Activated naive CD4-positive, alpha-beta T cell treated with anti-CD3 and anti-CD28 coated beads for 36 hours (primary cell): ENCODE data around the gene IDH2. TPM values are rescaled to one million over a fixed set of nuclear protein-coding genes. Genes with fewer than 3 reads are reported as not detected.

Experiments
- CTCF ChIA-PET: fragments of 350-600 bp; sonication (Branson Sonifier 250); formaldehyde crosslinking; loops from one replicate; lab custom pipeline; 2021; ENCODE audit warnings: antibody characterized with exemption; lab: Charles Lee
- DNase-seq: peaks from one replicate; pipeline ENCODE4 v3.0.0-alpha.2; 2020
- H3K27ac Mint-ChIP-seq: one replicate; pipeline ENCODE4 v1.8.0; 2021; ENCODE audit warnings: mild to moderate bottlenecking, mixed read lengths
- H3K27me3 Mint-ChIP-seq: one replicate; pipeline ENCODE4 v1.8.0; 2021; ENCODE audit warnings: low read depth, mixed read lengths
- H3K36me3 Mint-ChIP-seq: one replicate; pipeline ENCODE4 v1.8.0; 2021; ENCODE audit warnings: low read depth, mixed read lengths
- H3K4me1 Mint-ChIP-seq: one replicate; pipeline ENCODE4 v1.8.0; 2021; ENCODE audit warnings: low read depth, mixed read lengths
- H3K4me3 Mint-ChIP-seq: one replicate; pipeline ENCODE4 v1.8.0; 2021; ENCODE audit warnings: mild to moderate bottlenecking, moderate library complexity, mixed read lengths
- H3K9me3 Mint-ChIP-seq: one replicate; pipeline ENCODE4 v1.8.0; 2021; ENCODE audit warnings: mixed read lengths
- intact Hi-C: fragments of 100-400 bp; cut with micrococcal nuclease; formaldehyde crosslinking; loops from one replicate; pipeline ENCODE4 v1.15.1; 2023
- total RNA-seq, 2 experiments: library from RNA; stranded (reverse); gene quantifications; one replicate each; pipeline ENCODE4 v1.2.3, GENCODE V29; 2021

IDH2 gene
- total RNA-seq, 2 experiments from 2014 or later = 225 to 229 TPM

DNA sequence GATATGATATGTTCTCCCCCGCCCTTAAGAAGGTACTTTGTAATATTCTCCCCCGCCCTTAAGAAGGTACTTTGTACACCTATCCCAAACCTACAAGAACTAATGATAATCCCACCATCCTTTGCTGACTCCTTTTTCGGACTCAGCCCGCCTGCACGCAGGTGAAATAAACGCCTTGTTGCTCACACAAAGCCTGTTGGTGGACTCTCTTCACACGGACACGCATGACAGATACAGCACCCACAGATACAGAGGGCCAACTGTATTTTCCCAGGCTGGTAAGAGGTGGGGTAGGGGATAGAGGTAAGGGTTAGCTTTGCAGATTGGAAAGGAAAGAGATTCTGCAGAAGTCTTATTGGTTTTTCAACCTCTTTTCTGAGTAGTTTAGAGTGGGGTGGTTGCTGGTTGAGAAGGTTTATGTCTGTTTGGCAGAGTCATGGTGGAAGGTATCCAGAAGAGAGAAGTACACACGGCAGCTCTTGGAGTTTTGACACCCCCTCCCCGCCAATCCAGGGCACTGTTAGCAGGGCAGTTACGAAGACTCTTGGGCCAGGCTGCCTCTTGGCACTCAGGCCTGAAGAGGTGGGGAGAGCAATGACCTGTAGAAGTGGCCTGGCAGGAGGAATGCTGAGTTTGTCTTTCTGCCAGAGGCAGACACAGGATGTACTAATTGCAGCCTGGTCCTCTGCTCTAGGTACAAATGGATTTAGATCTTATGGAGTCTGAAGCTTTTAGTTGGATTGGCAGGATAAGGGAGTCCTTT lies 36.0 kb upstream of the IDH2 start:
- no peak for DNase-seq
- Mint-ChIP-seq H3K4me3 (no peak overlapping the region), H3K9me3 (peaks cover 3% of the 10 kb centered on the region), H3K27ac (no peak overlapping the region), H3K27me3 (no peaks in the 10 kb centered on the region), H3K4me1 (peaks cover 19% of the 10 kb centered on the region), H3K36me3 (no peaks in the 10 kb centered on the region)
- intact Hi-C loops = no loop called here
- CTCF ChIA-PET = interaction anchor here (1.2 to 1.3 kb wide), 2 partner anchors 80 to 83 kb away, joined by 3 to 4 read pairs; no protein-coding TSS in a partner anchor

DNA sequence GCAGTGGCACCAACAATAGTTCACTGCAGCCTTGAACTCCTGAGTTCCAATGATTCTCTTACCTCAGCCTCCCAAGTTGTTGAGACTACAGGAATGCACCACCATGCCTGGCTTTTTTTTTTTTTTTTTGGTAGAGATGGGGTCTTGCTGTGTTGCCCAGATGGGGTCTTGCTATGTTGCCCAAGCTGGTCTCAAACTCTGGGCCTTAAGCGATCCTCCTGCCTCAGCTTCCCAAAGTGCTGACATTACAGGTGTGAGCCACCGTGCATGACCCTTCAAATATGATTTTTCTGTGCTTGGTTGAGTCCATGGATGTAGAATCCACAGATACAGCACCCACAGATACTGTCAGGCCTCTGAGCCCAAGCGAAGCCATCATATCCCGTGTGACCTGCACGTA lies 30.2 kb upstream of the IDH2 start:
- Mint-ChIP-seq H3K36me3 (no peaks in the 10 kb centered on the region), H3K27me3 (no peaks in the 10 kb centered on the region), H3K4me3 (no peak overlapping the region), H3K9me3 (no peaks in the 10 kb centered on the region), H3K4me1 (no peaks in the 10 kb centered on the region), H3K27ac (no peak overlapping the region)
- CTCF ChIA-PET = interaction anchor here (0.6 kb wide), 1 partner anchor 12 kb away, joined by 3 read pairs; no protein-coding TSS in a partner anchor
- intact Hi-C loops = no loop called here
- no peak for DNase-seq

DNA sequence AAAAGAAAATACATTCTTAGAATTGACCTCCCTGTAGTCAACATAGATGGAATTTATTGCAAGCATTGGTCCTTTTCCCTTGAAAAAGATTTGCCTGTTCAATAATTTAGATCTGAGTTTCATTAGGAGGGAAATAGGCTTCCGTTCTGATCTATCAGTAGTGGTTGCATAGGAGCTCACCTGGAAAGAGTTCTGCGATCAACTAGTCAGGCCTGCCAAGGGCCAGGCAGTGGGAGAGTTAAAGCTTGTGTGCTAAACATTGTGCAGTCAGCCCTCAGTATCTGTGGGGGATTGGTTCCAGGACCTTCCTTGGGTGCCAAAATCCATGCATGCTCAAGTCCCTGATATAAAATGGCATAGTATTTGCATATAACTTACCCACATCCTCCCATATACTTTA lies 29.6 kb upstream of the IDH2 start:
- no peaks in the 10 kb centered on the region for H3K9me3 Mint-ChIP-seq
- H3K4me1 Mint-ChIP-seq = no peaks in the 10 kb centered on the region
- CTCF ChIA-PET = interaction anchor here (0.6 kb wide), 1 partner anchor 13 kb away, joined by 3 read pairs; no protein-coding TSS in a partner anchor
- intact Hi-C loops = no loop called here
- DNase-seq = no peak
- H3K36me3 Mint-ChIP-seq = no peaks in the 10 kb centered on the region
- no peak overlapping the region for H3K27ac Mint-ChIP-seq
- no peaks in the 10 kb centered on the region for H3K27me3 Mint-ChIP-seq
- H3K4me3 Mint-ChIP-seq = no peak overlapping the region

DNA sequence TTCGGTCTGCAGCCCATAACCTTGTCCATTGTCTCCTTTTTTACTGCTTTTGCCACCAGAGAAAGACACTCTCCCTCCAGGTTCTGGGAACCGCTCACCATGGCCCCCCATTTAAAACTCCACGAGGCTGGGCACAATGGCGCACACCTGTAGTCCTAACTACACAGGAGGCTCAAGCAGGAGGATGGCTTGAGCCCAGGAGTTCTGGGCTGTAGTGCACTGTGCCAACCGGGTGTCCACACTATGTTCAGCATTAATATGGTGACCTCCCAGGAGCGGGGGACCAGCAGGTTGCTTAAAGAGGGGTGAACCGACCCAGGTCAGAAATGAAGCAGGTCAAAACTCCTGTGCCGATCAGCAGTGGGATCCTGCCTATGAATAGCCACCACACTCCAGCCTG lies 28.0 kb upstream of the IDH2 start:
- no peaks in the 10 kb centered on the region for H3K4me1 Mint-ChIP-seq
- H3K36me3 Mint-ChIP-seq = no peaks in the 10 kb centered on the region
- CTCF ChIA-PET = no interaction called here
- H3K4me3 Mint-ChIP-seq = no peak overlapping the region
- DNase-seq = no peak
- no peaks in the 10 kb centered on the region for H3K9me3 Mint-ChIP-seq
- intact Hi-C loops = no loop called here
- H3K27ac Mint-ChIP-seq = no peak overlapping the region
- no peaks in the 10 kb centered on the region for H3K27me3 Mint-ChIP-seq

DNA sequence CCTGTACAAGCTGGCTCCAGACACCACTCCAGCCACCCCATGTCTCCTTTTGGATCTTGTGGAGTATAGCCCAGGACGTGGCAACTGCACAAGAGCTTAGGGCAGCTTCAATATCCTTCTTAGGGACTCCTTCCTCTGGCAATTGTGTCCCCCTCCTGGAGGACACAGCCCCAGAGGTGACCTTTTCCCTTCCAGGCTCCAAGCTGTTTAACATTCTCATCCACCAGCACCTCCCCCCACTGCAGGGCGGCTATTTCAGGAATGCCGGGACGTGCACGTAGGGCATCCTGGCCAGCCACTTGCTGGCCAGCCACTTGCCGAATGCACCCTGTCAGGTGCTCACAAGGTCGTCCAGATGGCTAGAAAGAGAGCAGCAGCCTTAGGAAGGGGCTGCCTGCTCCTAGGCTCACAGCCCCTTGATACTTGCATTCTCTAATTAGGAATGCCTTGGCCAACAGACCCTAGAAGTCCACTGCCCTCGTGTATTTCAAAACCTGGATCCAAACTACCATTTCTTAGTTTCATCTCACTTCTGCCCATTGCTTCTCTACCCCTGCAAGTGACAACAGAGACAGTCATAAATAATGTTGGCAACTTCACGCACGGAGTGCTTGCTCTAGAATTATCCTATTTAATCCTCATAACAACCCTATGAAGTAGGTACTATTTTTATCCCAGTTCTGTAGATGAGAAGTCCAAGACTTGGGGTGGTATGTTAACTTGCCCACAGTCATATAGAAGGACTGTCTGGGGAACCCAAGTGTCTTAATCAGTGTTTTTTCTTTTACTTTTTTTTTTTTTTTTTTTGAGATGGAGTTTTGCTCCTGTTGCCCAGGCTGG lies 24.5 kb upstream of the IDH2 start:
- no peak overlapping the region for H3K4me3 Mint-ChIP-seq
- intact Hi-C loops = no loop called here
- no peak for DNase-seq
- H3K4me1 Mint-ChIP-seq = no peaks in the 10 kb centered on the region
- H3K27me3 Mint-ChIP-seq = no peaks in the 10 kb centered on the region
- H3K36me3 Mint-ChIP-seq = no peaks in the 10 kb centered on the region
- H3K27ac Mint-ChIP-seq = no peak overlapping the region
- CTCF ChIA-PET = no interaction called here
- H3K9me3 Mint-ChIP-seq = no peaks in the 10 kb centered on the region

DNA sequence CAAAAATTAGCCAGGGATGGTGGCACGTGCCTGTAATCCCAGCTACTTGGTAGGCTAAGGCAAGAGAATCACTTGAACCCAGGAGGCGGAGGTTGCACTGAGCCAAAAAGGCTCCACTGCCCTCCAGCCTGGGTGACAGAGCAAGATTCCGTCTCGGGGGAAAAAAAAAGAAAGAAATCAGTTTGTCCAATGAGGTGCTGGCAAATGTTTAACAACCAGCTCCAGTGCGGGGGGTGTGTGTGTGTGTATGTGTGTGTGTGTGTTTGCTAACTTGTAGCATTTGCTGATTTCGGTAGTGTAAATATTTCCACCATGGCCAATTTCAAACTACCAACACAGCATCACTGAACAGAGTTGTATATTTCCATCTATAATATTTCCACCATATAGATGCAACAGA lies 23.8 kb upstream of the IDH2 start:
- intact Hi-C loops = no loop called here
- no peak overlapping the region for H3K4me3 Mint-ChIP-seq
- H3K4me1 Mint-ChIP-seq = no peaks in the 10 kb centered on the region
- DNase-seq = no peak
- CTCF ChIA-PET = no interaction called here
- no peaks in the 10 kb centered on the region for H3K36me3 Mint-ChIP-seq
- no peak overlapping the region for H3K27ac Mint-ChIP-seq
- H3K27me3 Mint-ChIP-seq = no peaks in the 10 kb centered on the region
- H3K9me3 Mint-ChIP-seq = no peaks in the 10 kb centered on the region

DNA sequence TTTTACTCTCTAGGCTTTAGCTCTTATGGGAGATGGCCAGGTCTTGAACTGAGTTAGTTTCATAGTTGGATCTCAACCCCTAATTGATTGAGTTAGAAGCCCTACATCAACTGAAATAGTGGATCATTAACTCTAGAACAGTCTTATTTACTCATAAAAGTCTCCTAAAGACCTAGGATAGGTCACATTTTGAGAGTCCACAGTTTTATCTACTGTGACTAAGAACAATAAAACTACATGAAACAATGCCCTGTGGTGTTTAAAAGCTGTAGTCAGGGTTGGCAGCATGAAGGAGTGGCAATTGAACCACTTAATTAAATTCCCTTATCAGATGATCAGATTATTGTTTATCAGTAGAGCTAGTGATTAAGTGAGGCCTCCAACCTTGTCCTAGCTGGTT lies 22.2 kb upstream of the IDH2 start:
- no peak overlapping the region for H3K4me3 Mint-ChIP-seq
- no peaks in the 10 kb centered on the region for H3K4me1 Mint-ChIP-seq
- no peaks in the 10 kb centered on the region for H3K36me3 Mint-ChIP-seq
- CTCF ChIA-PET = no interaction called here
- DNase-seq = no peak
- intact Hi-C loops = no loop called here
- H3K9me3 Mint-ChIP-seq = no peaks in the 10 kb centered on the region
- H3K27me3 Mint-ChIP-seq = no peaks in the 10 kb centered on the region
- H3K27ac Mint-ChIP-seq = no peak overlapping the region

DNA sequence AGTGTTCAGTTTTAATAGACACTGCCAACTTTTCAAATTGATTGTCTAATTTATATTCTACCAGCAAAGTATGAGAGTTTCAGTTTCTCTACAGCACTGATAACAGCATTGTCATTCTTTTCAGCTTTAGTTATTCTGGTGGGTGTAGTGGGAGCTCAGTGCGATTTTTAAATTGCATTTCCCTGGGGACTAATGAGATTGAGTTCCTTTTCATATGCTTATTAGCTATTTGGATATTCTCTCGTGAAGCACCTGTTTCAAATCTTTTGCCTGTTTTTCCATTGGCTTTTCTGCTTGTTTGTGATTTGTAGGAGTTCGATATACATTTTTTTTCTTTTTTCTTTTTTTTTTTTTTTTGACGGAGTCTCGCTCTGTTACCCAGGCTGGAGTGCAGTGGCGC lies 18.8 kb upstream of the IDH2 start:
- intact Hi-C loops = no loop called here
- CTCF ChIA-PET = no interaction called here
- Mint-ChIP-seq H3K36me3 (no peaks in the 10 kb centered on the region), H3K27ac (no peak overlapping the region), H3K9me3 (no peaks in the 10 kb centered on the region), H3K4me3 (no peak overlapping the region), H3K27me3 (no peaks in the 10 kb centered on the region), H3K4me1 (no peaks in the 10 kb centered on the region)
- no peak for DNase-seq

DNA sequence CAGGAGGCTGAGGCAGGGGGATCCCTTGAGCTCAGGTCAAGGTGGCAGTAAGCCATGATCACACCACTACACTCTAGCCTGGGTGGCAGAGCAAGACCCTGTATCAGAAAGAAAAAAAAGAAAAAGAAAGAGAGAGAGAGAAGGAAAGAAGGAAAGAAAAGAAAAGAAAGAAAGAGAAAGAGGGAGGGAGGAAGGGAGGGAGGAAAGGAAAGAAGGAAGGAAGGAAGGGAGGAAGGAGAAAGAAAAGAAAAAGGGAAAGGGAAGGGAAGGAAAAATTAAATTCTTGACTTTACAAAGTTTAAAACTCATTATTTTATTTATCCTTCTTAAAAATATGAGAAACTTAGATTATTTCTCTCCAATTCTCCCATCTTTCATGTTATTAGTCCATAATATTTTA lies 17.1 kb upstream of the IDH2 start:
- H3K9me3 Mint-ChIP-seq = peaks cover 6% of the 10 kb centered on the region
- DNase-seq = no peak
- intact Hi-C loops = no loop called here
- H3K36me3 Mint-ChIP-seq = peaks cover 3% of the 10 kb centered on the region
- no peak overlapping the region for H3K27ac Mint-ChIP-seq
- CTCF ChIA-PET = no interaction called here
- H3K4me3 Mint-ChIP-seq = no peak overlapping the region
- H3K4me1 Mint-ChIP-seq = no peaks in the 10 kb centered on the region
- H3K27me3 Mint-ChIP-seq = no peaks in the 10 kb centered on the region

DNA sequence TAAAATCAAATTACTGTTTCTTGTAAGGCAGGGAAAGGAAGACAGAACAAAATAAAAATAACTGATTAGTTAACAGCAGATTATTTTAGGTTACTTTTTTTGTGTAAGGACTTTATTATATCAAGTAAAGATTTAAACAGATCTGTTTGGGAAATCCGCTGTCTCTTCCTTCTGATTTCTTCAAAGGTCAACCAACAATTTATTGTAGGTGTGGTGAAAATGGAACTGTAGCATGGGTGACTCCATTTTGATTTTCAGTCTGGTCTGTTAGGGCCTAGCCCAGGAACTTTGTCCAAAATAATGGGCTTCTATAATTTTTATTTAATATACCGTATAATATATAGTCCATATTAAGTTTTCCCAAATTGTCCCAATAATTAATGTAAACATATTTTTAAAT lies 13.5 kb upstream of the IDH2 start:
- H3K27ac Mint-ChIP-seq = no peak overlapping the region
- H3K36me3 Mint-ChIP-seq = peaks cover 4% of the 10 kb centered on the region
- H3K4me1 Mint-ChIP-seq = no peaks in the 10 kb centered on the region
- H3K27me3 Mint-ChIP-seq = no peaks in the 10 kb centered on the region
- no peak overlapping the region for H3K4me3 Mint-ChIP-seq
- intact Hi-C loops = no loop called here
- peaks cover 8% of the 10 kb centered on the region for H3K9me3 Mint-ChIP-seq
- no peak for DNase-seq
- CTCF ChIA-PET = no interaction called here

DNA sequence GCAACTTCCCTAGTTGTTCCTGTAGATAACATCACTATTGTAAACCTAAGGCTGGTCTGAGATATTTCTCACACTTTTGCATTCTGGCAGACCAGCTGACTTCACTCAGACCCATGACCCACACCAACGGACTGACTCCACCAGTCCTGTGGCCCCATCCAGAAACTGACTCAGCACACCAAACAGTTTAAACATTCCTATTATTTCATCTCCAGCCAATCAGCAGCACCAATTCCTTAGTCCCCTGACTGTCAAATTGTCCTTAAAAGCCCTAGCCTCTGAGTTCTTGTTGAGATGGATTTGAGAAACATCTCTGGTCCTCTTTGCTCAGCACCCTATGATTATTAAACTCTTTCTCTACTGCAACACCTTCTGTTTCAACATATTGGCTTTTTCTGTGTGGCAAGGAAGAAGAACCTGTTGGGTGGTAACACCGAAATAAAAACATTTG lies 12.2 kb upstream of the IDH2 start:
- H3K27me3 Mint-ChIP-seq = no peaks in the 10 kb centered on the region
- H3K9me3 Mint-ChIP-seq = peaks cover 8% of the 10 kb centered on the region
- no peak overlapping the region for H3K27ac Mint-ChIP-seq
- CTCF ChIA-PET = interaction anchor here (0.7 kb wide), 1 partner anchor 533 kb away, joined by 4 read pairs; no protein-coding TSS in a partner anchor
- H3K4me1 Mint-ChIP-seq = no peaks in the 10 kb centered on the region
- peaks cover 4% of the 10 kb centered on the region for H3K36me3 Mint-ChIP-seq
- DNase-seq = no peak
- intact Hi-C loops = no loop called here
- H3K4me3 Mint-ChIP-seq = no peak overlapping the region

DNA sequence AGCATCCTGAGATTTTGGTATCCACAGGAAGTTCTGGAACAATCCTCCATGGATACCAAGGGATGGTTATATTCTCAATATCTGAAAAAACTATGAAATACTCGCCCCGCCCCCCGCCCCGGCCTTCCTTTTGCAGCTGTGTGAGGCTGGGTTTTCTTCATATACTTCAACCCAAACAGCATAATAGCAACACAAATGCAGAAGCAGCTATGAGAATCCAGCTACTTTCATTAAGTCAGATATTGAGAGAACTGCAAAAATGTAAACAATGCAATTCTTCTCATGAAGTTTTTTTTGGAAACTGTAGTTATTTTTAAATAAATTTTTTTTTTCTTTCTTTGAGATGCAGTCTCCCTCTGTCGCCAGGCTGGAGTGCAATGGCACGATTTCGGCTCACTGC lies 10.9 kb upstream of the IDH2 start:
- Mint-ChIP-seq H3K9me3 (peaks cover 8% of the 10 kb centered on the region), H3K4me1 (no peaks in the 10 kb centered on the region), H3K27me3 (no peaks in the 10 kb centered on the region), H3K36me3 (peaks cover 4% of the 10 kb centered on the region), H3K4me3 (no peak overlapping the region), H3K27ac (no peak overlapping the region)
- intact Hi-C loops = no loop called here
- CTCF ChIA-PET = no interaction called here
- no peak for DNase-seq
